NCI-H524 (cell line): ENCODE measurements around the gene PGBD2.
"Not testable (repeated sequence)": the region's sequence is repeated elsewhere in the genome, so short reads cannot be mapped to it uniquely, and the experiment has no call there.

ENCODE experiments used
- DNase-seq, 2 experiments: peaks; one replicate each; lab custom pipeline; 2025; lab: John Stamatoyannopoulos, UW

PGBD2 gene

DNA sequence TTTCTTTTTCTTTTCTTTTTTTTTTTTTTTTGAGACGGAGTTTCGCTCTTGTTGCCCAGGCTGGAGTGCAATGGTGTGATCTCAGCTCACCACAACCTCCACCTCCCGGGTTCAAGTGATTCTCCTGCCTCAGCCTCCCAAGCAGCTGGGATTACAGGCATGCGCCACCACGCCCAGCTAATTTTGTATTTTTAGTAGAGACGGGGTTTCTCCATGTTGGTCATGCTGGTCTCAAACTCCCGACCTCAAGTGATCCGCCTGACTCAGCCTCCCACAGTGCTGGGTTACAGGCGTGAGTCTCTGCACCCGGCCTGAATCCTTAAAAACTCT is 16.2 kb upstream of the PGBD2 start:
- DNase-seq = not testable (repeated sequence)

DNA sequence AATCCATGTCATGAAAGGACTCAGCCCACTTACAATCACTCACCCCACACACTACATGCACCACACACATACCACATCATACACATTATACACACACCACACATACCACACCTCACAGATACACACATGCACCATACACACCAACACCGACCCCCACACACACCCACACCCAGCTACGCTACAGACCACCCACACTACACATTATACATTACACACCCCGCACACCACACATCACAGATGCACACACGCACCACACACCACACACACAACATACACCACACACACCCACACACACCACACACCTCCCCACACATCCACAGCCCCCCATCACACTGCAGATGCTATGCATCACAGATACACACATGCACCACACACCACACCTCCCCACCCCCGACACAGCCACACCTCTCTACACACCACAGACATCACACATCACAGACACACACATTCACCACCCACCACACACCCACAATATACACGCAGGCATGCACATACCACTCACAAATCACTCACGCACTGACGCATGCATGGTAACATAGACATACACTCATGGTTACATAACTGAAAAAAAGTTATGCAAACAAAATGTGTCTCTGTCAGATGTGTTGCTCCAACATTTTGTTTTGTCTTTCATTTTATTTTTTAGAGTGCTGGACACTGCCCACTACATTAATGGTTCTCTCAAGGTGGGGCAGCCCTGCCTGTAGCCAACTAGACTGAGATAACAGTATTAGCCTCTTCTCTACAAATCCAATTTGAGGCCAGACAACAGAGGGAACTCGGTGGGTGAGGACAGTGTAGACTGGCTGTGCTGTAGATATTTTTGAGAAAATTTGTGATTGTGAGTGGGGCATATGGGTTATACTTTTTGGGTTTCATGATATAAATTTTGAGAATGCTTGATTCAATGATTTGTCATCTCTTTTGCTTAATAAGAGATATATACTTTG is 15.2 kb upstream of the PGBD2 start:
- DNase-seq = no peak

DNA sequence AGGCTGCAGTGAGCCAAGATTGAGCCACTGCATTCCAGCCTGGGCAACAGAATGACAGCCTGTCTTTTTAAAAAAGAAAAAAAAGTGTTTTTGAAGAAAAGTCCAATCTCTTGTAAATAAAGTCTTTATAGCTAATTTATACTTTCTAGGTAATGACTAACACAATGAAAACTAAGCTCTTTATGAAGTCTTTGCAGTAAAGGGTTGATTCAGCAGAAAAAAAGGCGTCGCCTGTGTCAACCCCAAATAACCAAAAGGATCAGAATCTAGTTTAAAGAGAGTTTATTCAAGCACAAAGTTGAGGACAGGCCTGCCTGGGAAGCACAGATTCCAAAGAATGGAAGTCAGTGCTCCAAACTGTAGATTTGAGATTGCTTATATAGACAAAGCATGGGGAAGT is 14.3 kb upstream of the PGBD2 start:
- no peak for DNase-seq

DNA sequence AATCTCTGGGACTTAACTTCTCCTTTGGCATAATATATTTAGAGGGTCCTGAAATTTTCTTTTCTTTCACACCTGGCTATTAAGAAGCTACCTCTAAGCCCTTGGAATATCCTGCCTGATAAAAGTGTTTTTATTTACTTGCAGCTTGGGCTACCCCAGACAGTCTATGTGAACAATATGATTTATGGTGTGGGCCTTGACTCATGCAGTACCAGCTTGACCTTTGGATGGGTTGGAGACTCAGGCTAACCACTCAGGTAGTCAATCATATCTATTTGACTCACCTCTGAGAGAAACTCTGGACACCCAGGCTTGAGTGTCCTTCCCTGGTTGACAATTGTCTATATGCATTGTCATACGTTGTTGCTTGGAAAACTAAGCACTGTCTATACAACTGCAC is 13.4 kb upstream of the PGBD2 start:
- no peak for DNase-seq

DNA sequence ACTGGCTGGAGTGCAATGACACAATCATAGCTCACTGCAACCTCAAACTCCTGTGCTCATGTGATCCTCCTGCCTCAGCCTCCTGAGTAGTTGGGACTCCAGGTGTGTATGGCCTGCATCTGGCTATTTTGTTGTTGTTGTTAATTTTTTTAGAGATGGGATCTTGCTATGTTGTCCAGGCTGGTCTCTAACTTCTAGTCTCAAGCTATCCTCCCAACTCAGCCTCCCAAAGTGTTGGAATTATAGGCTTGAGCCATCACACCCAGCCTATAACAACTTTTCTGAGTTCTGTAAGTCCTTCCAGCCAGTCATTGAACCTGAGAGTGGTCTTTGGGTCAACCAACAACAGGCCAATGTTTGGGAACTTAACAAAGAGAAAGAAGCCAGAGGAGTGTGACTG is 11.2 kb upstream of the PGBD2 start:
- no peak for DNase-seq

DNA sequence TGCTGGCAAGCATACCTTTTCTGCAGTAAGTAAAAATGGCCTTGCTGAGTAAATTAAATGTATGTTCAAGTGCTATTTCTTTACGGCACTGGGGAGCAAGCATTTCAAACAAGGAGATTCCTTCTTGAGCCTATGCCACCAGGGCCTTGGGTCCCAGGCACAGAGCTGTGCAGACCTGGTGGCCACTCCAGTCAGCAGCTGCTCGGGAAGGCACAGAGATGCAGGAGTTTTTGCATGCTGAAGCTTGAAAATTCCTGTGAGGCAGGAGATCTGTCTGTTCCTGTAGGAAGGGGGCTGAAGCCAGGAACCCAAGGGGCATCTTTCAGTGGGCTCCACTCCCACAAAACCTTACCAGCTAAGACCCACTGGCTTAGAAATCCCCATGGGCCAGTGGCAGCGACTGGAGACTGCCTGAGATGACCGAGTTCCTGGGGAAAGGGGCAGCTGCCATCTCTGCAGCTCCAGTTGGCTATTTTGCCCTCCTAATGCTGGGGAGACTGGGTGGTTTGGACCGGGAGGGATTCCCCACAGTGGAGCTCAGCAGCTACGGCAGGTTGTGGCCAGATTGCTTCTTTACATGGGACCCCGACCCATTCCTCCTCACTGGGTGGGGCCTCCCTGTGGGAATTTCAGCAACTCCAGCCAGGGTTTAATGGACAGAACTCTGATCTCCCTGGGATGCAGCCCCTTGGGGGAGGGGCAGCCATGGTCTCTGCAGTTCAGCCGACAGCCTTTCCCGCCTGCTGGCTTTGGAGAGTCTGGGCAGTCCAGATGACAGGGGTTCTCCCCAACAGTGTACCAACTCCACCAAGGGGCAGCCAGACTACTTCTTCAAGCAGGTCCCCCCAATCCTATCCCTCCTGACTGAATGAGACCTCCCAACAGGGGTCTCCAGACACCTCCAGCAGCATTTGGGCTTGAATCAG is 8.4 kb upstream of the PGBD2 start:
- DNase-seq = no peak

DNA sequence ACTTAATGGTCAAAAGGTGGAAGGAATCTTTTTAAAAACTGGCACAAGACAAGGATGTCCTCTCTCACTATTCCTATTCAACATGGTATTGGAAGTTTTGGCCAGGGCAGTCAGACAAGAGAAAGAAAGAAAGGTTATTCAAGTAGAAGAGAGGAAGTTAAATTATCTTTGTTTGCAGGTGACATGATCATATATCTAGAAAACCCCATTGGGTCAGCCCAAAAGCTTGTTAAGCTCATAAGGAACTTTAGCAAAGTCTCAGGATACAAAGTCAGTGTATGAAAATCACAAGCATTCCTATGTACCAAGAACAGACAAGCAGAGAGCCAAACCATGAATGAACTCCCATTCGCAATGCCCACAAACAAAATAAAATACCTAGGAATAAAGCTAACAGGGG is 5.4 kb upstream of the PGBD2 start:
- no peak for DNase-seq

DNA sequence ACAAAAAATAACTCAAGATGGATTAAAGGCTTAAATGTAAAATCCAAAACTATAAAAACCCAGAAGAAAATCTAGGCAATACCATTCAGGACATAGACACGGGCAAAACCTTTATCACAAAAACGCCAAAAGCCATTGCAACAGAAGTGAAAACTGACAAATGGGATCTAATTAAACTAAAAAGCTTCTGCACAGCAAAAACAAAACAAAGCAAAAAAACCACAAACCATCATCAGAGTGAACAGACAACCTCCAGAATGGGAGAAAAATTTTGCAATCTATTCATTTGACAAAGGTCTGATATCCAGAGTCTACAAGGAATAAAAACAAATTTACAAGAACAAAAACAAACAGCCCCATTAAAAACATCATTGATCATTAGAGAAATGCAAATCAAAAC is 4.5 kb upstream of the PGBD2 start:
- DNase-seq = no peak

DNA sequence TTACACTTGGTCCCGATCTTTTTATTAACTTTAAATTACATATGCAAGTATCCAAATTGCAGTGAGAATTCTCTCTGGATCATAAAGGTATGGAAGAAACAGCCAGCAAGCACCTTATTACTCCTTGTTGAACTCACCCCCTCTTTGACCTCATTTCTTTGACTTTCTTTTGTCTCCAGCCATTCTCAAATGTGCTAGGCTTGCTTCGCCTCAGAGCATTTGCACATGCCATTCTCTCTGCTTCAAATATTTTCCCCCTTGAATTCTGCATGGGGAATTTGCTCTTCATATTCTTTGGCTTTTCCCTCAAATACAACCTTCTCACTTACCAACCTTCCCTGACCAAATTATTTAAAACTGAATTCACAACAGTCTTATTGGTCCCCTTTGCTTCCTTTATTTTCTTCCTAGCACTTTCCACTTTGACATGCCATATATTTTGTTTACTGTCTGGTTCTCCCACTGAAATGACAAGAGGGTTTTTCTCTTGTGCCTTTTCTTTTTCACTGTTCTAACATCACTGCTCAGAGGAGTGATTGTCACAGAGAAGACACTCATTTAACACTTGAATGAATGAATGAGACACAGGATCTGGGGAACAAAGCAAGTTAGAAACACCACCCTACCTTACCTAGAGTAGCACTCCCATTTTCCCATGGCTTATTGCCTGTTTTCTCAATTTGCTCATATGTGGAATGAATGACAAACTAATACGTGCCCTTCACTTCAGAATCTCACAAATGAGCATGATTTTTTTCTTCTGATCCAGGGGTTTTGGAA is 1.4 kb upstream of the PGBD2 start:
- DNase-seq = no peak

DNA sequence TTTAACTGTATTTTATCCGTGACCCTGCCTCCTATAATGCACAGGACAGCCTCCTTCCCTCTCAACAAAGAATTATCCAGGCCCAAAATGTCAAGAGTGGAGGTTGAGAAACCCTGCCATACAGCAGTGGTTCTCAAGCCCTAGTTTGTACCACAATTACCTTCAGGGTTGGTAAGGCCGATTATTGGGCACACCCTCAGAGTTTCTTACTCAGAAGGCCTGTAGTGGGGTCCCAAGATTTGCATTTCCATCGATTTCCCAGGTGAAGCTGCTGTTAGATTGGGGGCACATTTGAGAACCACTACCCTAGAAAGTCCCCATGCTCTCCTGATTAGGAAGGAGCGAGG is 400 bp upstream of the PGBD2 start:
- DNase-seq = no peak

DNA sequence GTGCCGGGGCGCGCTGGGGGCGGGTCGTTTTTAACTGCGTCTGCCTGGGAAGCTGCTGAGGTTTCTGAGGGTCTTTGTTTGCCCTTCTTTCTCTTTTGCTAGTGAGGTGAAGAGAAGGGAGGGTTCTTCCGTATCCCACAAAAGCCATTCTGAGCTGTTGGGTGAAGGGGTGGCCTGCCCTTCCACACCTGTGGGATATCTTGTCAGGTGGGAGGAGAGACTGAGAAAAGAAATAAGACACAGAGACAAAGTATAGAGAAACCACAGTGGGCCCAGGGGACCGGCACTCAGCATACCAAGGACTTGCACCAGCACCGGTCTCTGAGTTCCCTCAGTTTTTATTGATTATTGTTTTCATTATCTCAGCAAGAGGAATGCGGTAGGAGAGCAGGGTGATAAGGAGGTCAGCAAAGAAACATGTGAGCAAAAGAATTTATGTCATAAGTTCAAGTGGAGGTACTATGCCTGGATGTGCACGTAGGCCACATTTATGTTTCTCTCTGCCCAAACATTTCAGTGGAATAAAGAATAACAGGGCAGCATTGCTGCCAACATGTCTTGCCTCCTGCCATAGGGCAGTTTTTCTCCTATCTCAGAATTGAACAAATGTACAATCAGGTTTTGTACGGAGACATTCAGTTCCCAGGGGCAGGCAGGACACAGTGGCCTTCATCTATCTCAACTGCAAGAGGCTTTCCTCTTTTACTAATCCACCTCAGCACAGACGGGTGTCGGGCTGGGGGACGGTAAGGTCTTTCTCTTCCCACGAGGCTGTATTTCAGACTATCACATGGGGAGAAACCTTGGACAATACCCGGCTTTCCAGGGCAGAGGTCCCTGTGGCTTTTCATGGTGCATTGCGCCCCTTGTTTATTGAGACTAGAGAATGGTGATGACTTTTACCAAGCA is 972 bp downstream of the PGBD2 start:
- no peak for DNase-seq

DNA sequence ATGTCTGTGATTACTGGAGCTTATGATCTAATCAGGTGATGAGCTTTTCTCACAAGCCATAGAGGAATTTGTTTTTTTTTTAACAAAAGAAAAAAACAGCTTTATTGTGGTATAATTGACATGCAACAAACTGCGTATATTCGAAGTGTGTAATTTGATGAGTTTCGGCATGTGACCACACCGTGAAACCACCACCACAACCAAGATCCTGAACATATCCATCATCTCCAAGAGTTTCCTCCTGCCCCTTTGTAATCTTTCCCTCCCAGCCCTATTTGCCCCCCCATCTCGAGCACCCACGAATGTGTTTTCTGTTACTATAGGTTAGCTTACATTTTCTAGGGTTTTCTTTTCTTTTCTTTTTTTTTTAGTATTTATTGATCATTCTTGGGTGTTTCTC is 4.7 kb downstream of the PGBD2 start:
- DNase-seq = no peak

DNA sequence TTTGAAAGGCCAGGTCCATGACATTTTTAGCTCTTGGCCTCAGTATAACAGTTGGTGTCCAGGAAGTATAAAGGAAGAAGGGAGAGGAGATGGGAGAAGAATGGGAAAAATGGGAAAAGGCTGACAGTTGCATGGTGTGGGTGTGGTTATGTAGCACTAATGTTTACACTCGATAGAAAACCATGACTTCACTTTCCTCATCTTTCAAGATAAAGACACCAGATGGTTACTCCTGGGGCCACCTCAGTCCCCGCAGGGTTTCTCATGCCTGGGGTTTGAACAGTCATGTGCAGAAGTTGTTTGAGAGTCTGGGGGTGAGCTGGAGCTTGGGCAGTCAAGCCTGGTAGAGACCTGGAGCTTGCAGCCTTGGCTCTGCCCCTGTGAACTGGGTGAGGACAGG is 7.9 kb downstream of the PGBD2 start:
- DNase-seq = no peak

DNA sequence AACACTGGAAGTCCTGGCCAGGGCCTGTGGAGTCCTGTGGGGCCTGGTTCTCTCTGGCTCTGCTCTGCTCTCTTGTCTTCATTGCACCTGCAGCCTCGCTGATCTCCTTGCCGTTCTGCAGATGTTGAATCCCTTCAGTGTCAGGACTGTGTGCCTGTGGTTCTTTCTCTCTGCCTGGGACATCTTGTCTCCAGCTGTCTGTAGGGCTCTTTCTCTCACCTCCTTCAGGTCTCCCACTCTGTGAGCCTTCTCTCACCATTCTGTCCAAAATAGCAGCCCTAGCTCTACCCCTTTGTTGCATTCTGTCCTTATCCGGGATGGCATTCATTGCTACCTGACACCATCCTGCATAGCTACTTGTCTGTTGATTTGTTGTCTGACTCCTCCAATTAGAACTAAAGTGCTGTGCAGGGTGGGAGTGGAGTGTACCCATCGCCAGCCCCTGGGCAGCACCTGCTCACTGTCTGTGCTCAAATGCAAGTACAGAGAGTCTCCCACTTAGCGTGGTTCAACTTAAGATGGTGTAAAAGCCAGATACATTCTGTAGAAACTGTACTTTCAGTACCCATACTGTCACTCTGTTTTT is 8.9 kb downstream of the PGBD2 start:
- DNase-seq = no peak

DNA sequence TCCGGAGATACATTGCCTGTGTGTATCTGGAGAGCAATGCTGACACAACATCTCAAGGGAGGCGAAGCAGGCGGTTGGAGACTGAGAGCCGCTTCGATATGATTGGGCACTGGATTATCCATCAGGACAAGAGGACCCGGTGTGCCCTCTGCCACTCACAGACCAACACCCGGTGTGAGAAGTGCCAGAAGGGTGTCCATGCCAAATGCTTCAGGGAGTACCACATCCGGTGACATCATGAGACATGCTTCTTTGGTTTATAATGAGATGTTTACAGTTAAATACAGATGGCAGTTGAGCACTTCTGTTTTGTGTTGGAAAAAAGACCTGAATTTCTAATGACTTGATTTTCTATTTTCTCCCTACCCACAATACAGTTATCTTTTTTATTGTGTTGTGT is 12.1 kb downstream of the PGBD2 start:
- DNase-seq = no peak

DNA sequence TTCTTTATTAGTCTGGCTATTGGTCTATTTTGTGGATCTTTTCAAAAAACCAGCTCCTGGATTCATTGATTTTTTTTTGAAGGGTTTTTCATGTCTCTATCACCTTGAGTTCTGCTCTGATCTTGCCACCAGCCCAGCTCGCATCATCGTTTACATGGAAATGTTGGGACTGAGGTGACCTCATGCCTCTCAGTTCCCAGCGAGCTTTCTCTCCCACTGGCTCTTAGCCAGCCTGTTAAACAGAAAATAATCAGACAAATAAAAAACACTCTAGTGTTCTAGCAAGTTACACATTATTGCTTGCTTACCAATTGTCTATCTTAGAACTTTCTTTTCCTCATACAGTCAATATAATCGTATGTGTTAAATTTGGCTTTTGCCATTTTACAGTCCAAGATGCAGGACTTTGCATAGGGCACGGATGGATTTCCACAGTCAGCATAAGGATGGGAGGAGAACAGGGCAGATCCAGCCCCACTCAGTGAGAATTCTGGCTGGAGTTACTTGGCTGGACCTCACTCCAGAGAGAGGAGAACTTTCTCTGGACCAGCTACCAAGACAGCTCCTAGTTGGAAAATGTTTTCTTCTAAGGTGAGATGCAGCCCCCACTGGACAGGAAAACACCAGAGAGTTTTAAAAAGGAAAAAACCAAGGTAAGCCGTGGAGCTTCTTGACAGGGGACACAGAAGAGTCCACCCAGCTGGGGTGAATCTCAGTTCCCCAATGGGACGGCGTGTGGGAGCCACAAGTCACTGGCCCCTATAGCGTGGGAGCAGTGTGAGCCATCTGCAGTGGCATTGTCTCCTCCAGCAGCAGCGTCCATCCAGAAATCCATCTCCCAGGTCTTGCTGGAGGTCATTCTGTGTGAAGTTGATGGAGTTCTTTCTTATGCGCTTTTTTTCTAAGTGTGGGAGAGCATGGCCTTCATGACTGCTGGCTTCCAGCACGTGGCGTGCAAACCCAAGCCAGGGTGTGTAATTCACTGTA is 17.6 kb downstream of the PGBD2 start:
- no peak for DNase-seq

DNA sequence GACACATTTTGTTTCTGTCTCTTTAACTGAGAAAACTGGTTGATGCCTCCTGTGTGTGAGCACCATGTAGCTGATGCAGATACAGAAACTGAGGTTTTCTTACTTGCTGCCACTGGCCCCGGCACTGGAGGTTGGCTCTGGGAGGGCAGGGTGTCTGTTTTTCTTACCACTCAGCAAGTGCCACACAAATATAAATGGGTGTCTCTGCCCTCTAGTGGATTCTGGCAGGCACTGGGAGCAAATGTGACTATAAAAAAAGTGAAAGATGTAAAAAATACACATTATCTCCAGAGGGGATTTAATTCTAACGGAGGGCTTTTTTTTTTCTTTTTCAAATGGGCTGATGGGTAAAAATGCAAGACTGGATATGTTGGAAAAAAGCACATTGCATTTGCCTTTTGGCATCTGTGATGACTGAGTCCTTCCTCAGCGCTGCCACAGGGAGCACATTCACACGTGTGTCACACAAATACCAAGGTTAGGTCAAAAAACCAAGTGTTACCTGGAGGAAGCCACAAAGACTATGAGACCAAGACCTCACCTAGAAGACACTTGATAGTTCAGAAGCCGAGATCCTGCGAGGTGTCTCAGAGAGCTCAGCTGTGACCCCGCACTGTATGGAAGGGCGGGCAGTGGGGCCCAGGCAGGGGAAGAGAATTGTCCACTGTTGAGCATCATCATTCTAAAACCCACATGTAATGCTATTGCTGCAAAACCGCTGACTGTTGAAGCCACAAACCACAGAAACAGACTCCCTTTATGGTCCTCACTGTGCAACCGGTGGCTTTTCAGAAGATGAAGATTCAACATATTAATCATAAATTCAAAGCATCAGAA is 18.9 kb downstream of the PGBD2 start:
- DNase-seq = peak in 1 of 2 experiments; percentile 32

DNA sequence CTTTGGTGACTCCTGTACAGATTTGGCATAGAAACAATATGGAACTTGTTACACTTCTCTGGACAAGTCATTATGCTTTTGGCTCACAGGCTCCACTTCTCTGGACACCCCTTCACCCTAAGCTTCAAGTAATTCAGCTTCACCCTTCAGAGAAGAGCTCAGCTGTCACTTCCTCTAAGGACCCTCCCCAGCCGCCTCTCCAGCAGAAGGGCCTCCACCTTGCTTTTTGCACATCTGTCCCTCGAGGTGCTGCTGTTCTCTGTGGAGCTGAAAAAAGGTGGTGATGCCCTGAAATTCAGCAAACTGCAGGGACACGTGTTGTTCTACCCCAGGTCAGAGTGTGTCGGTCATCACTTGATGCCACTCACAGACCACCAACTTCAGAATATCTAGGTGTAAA is 19.8 kb downstream of the PGBD2 start:
- not testable (repeated sequence) for DNase-seq
